HG02973 (cell line): ENCODE data around the gene VDR.
"Not testable (repeated sequence)": the region's sequence is repeated elsewhere in the genome, so short reads cannot be mapped to it uniquely, and the experiment has no call there.

Experiments
- ATAC-seq: cut with Tn5 transposase; IDR thresholded peaks from one replicate; pipeline ENCODE4 v1.9.1; 2021; ENCODE audit warnings: moderate library complexity; ENCODE audit not compliant: unreplicated experiment

Gene VDR

DNA sequence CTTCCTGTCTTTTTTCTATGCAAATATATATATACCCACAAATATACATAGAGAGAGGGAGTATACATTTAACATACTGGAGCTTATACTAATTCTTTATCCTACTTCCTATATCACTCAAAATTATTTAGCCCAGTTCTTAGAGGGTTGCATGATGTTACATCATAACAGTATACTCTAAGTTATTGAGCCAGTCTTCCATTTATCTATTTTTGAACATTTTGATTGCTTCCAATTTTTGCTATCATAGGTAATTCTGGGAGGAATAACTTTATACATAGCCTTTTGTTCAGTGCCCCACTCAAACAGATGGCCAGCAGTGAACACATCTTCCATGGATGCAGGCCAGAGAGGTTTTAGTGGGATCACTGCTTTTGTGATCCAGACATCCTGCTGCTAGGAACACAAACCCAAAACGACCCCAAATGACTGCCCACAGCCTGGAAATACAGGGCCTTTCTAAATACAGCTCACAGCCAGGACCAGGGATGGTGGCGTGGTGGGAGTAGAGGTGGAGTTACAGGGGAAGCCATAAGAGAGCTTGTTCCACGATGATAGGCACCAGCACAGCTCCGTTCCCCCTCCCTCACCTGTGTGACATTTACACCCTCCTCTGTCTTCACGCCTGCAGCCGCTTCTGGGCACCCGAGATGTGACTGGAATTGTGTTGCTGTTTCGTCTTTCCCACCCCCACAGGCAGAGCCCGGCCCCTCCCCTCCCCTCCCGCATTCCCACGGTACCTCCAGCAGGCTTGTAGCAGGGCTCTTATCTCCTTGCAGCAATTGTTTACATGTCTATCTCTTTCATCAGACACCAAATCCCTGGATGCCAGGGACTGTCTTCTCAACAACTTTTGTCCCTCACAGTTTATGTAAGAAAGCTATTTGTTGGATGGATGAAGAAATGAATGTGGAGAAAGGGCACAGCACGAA, 54.4 kb downstream of the VDR start:
- ATAC-seq, result no peak

DNA sequence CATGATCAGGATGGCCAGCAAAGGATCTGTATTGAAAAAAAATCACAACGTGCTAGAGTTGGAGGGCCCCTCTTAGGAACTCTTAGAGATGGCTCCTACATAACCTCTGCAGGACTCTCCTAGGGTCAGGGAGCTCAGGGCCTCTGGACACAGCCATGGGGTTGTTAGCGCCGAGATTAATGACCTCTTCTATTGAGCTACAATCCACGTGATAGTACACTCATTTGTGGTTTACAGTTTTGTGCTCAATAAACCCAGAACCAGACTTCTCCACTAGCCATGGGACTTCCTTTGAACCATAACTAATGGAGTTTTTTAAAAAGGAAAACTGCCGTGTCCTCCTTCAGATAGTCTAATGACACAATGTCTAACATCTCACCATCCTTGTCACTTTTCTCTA, 55.5 kb downstream of the VDR start:
- ATAC-seq, result no peak

DNA sequence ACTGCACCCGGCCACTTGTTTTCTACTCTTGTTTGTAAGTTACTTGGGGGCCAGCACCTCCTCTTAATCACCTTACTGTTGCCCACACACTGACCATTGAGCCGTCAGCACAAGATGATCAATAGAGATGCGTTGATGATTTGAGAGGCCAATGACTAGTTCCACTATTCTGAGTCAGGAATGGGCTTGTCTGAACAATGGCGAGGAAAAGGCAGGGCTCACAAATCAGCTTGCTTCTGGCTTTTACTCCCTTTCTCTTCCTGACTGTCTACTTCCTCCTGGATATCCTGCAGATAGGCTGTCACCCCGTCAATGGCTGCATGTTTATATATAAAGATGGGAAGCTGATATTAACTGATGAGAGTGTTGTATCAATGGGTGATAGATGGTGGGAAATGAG, 55.9 kb downstream of the VDR start:
- no peak for ATAC-seq

DNA sequence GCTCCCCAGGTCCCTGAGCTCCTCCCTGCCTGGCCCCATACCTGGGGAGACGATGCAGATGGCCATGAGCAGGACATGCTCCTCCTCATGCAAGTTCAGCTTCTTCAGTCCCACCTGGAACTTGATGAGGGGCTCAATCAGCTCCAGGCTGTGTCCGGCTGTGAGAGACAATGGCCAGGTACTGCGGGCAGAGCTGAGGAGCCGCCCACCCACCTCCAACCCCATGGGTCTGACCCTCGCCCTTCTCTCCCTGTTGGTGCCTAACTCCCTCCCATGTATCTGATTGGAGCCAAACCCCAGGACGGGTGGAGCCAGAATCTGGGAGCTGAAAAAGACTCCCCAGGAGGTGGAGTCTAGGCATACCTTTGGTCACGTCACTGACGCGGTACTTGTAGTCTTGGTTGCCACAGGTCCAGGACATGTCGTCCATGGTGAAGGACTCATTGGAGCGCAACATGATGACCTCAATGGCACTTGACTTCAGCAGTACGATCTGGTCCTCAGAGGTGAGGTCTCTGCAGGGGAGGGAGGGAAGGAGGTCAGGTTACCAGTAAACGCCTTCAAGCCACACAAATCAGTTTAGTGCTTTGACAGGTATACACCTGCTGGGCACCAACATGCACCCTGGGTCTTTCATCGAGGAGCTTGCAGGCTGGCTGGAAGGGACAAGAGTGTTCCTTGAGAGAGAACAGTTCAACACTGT, 58.3 kb downstream of the VDR start:
- no peak for ATAC-seq

DNA sequence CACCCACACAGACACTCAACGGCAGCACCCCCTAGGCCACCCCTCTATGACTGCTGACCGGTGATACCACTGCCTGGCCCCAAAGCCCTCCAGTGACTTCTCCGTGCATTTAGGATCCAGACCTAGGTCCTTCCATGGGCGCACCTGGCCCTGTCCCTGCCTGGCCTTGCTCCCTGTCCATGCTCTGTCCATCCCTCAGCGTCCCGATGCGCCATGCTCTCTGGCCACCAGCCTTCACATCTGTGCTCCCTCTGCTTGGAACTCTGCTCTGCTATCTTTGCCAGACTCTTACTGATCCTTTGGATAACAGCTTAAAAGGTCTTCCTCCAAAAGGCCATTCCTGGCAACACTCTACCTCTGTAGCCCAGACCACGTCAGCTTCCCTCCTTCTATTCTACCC, 59.7 kb downstream of the VDR start:
- ATAC-seq, result no peak

DNA sequence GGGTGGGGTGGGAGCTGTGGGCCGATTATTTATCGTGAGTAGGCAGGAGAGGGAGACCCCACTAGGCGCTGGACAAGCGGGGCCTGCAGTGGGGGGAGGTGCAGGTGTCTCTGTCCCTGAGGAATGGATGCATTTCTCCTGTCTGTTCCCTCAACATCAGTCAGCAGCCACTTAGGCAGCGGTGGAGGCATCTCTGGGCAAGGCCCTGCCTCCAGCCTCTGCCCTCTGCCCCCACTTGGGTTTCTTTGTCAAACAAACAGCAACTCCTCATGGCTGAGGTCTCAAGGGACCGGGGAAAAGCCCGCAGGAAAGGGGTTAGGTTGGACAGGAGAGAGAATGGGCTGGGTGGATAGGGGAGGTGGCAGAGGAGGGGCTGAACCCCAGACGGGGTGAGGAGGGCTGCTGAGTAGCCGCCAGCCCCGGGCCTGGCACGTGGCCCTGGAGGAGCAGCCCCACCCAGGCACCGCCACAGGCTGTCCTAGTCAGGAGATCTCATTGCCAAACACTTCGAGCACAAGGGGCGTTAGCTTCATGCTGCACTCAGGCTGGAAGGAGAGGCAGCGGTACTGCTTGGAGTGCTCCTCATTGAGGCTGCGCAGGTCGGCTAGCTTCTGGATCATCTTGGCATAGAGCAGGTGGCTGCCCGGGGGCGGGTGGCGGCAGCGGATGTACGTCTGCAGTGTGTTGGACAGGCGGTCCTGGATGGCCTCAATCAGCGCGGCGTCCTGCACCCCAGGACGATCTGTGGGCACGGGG, 60.4 kb downstream of the VDR start:
- no peak for ATAC-seq

DNA sequence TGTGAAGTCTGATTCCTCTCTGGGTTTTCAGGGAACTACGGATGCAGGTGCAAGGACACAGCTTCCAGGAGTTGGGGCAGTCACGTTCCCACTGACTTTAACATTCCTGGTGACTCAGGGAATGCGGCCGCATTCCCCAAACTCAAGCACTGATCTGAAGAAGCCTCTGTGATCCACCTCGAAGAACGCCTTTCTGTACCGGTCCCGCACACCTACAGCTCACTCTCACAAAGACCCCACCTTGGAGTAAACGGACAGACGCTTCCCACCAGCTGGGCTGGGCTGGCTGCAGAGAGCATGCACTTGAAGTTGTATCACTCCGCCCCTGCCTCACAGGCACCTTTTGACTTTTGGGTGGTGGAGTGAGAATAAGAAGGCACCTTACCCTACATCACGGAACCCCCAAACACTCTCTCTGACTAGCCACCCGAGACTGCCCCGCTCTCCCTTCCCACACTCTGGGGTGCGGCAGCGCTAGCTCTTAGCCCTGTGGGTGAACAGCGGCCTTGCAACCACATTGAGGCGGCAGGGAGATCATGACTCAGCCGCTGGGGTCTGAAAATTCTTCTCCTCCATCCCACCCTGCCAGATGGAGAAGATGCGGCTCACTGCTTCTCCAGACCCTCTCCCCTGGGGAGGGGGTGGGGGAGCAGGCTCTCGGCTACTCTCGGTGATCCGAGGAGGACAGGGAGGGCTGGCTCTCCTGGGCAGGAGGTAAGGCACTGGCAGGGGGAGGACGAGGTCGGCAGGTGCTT, 61.4 kb downstream of the VDR start:
- ATAC-seq, result no peak

DNA sequence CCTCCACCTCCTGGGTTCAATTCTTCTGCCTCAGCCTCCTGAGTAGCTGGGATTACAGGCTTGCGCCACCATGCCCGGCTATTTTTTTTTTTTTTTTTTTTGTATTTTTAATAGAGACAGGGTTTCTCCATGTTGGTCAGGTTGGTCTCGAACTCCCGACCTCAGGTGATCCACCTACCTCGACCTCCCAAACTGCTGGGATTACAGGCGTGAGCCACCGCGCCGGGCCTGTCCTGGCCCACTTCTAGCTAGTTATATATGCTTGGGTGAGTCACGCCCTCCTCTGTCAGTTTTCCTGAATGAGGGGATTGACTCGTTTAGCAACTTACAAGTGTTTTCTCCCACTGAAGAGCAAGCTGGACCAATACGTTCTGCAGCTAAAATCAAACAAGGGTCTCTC, 62.3 kb downstream of the VDR start:
- ATAC-seq, result not testable (repeated sequence)

DNA sequence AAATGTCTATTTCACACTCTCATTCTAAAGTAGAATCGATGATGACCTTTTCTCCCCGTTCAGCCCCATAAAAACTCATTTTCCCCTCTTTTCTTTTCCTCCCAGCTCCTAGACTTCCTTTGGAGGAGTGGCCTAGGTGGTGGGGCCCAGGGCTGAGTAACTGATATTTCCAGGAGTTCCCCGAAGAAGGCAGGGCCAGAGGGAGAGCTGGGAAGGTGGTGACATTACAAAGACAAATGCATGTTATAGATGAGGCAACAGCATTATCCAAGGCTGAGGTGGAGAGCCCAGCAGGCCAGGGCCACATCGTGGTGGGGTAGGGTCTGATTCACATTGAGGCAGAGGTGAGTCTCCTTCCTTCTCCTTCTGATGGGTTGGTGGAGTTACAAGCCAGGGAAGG, 62.9 kb downstream of the VDR start:
- ATAC-seq, result no peak

DNA sequence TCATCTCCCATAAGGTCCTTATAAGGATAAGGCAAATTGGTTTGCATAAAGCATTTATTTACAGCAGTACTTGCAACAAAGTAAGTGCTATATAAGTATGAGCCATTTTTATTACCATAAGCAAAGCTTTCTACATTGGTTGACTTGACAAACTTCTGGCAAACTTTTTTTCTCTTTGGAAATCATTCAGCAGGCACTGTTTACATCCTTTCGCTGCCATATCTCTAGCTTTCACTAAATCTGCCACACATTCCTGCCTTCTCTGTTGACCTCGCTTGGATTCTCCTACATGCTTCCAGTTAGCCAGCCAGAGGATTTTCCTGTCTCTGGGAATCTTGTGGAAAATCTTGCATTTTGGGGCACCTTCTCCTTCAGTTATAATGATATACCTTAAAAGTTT, 63.3 kb downstream of the VDR start:
- no peak for ATAC-seq

DNA sequence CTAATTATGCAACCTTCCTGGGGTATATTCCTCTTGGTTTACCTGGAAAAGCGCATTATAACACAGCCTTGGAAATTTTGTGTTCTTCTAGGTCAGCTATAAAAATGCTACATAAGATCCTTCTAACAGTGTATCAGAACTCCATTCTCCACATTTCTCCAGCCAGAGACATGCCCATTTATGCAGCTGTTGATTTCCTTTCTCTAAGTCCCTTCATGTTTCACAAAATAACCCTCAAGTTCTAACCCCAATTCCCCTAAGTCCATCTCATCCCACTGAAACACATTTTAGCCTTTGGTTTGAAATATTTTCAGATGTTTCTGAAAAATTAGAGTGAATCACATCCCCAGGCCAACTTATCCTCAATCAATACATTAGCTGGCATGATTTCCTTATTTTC, 64.2 kb downstream of the VDR start:
- ATAC-seq, result no peak

DNA sequence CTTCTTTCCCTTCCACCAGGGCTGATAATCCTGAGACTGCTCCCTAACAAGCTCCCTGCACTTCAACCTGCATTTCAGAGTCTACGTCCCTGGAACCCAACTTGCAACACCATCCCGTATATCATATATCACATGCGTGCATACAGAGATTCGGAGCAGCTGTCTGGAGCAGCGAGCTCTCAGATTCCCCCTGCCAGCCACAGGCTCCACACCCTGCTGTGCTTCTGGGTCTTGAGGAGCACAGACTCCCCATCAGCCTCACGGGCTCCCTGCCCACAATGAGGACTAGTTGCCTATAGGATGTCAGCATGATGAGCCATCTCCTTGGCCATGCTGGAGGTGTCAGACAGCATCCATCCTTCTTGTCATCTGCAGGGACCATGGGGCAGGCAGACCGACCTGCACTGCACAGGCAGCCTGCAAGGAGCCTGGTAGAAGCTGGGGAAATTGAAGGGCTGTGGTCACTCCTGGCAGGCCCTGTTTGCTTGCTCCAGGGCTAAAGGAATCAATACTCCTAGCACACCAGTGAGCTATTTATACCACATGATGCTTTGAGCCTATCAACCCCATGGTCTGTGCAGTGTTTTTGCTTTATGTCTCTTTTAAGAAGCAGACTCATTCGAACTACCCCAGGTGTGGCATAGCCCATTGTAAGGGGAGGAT, 65.4 kb downstream of the VDR start:
- no peak for ATAC-seq

DNA sequence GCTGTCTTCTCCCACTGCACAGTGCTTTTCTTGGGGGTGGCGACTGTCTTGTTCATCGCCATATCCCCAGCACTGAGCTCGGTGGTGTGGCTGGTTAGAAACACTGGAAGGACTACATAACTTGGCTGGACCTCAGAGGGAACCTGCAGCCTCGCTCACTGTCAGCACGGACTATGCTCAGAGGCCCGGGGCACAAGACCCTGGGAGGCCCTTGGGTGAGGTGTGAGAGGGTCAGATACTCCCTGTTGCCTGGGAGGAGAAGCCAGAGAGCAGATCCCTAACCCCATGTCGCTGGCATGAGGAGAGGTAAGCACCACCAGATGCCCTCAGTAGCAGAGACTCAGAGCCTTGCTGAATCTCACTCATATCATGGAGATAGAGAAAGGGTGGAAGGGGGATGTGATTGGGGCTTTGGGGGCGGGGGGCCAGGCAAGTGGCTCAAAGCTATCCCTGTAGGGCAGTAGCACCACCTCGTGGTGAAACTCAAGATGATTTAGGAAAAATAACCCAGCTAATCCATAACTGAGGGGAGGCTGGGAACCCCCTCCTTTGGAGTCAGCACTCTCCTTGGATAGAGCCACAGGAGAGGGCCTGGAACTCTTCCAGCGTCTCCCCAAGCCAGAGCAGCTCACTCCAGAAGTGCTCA, 66.4 kb downstream of the VDR start:
- ATAC-seq, result no peak

DNA sequence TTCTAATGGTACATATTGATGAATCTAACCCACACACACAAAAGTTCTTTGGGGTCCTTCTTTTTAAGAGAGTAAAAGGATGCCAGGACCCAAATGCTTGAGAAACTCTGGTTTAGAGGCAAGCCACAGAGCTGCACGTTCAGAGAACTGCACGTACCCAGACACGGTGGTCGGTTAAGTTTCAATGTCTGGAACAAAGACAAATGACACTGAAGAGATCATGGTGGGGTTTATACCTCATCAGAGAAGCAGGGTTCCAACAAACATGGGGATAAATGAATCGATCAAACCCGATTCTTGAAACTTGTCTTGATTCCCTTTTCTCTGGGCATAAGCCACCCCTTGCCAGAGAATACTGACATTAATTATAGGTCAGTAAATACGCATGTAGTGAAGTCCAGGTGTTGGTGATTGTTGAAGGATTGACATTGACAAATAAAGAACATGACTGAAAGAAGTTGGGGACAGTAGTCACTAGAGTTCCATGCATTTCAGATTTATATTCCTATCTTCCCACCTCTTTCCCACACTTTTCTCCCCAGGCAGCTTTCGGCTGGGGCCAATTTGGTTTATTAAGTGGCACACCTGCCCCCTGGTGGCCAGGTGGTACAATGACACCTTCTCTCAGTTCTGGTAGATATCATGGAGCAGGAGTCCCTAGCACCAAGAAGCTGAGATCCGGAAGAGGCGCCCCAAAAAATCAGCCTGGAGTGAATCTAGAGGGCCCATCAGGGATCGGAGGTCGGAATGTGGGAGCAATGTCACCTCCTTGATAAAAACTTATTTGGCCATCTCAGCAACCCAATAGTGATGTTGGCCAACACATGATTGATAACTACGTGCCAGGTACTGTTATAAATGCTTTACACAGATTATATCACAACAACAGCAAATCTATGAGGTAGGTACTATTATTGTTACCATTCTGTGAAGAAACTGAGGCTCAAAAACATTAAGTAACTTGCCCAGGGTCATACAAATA, 67.3 kb downstream of the VDR start:
- ATAC-seq, result no peak

DNA sequence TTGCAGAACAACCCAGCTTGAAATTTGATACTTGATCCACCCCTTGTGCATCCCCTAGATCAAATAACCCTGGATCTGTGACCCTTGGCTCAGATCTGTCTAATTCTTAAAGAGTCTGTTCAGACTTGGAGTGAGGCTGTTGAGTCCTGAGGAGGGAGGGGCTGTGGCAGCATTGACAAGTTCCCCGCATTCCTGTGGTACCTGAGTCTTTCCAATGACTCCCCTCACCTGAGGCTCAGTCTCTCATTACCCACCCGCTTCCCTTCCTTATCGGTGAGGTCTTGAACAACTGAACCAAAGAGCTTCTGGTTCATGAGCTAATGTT, 69.0 kb downstream of the VDR start:
- no peak for ATAC-seq

DNA sequence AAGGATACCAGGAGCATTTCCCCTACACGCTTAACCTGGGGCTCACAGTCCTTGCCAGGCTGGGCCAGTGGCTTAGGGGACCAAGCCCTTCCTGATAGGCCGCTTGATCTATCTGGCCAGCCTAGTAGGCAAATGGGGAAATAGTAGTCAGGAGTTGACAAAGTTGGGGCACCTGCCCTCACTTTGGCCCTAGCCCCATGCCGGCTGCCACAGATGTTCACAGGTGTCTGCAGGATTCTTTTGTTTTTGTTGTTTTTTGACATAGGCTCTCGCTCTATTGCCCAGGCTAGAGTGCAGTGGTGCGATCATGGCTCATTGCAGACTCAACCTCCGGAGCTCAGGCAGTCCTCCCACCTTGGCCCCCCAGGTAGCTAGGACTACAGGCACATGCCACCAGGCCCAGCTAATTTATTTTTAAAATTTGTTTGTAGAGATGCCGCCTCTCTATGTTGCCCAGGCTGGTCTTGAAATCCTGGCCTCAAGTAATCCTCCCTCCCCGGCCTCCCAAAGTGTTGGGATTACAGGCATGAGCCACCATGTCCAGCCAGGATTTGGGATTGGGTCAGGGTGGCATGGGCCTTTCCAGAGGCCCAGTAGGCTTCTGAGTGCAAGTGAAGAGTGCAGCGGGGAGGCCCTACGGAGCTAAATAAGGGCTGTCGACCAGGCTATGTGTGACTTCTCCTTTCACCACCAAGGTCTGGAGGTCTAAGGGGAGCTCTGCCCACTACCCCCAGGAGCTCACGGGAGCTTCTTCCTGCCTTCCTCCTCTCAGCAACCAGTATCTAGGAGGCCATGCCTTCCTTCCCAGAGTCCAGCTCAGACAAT, 69.6 kb downstream of the VDR start:
- ATAC-seq, result no peak

DNA sequence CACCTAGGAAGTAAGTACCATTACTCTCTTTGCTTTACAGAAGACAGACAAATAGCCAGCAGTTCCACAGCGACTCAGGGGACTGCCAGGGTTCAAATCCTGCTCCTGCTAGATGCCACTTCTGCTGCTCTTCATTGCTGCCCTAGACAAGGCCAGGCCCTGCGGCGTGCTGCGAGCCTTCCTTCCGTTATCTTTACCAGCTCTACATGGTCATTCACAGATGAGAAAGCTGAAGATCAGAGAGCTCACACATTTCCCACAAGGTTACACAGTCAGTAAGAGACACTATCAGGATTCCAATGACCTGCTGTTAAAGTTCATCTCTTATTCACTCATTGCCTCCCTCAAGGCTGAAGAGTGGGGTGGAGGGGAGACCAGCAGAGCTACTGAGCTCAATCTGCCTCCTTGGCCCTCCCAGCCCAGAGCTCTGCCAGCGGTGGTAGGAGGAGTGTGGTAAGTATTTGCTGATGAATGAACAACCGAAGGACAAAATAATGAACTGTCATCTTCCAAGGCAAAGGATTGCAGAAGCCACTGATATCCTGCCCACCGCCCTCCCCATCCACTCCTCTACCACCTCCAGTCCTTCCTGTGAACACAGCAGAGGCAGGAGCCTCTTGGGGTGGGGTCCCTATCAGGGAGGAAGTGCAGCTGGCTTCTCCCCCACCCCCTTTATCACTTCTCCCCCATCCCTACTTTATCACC, 70.4 kb downstream of the VDR start:
- no peak for ATAC-seq
